NCI-H146 (cell line): ENCODE results near the gene MSMP.
A peak's percentile ranks its signal among the peaks of the same experiment; 100 is the strongest.

Experiments
- DNase-seq: peaks from one replicate; lab custom pipeline; 2025; lab: John Stamatoyannopoulos, UW

Gene MSMP, protein sequence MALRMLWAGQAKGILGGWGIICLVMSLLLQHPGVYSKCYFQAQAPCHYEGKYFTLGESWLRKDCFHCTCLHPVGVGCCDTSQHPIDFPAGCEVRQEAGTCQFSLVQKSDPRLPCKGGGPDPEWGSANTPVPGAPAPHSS

DNA sequence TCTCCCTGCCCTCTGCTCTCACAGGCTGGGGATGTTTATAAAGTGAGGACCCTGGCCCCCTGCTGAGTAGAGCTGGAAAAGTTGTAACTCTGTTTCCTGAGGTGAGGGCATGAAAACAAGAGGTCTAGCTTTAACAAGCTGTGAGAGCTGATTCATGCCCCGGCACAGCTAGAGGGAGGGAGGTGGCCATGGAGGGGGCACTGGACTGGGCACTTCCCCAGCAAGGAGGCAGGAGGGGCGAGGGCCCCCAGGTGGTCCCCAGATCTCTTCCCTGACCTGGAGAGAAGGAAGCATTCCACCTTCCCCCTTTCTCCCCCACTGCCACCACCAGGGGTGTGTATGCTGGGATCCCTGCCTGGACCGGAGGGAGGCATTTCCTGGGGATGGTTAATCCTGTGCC is at the start of gene MSMP:
TSS of gene MSMP (minus strand) at position 13 of the 400 bp plus-strand sequence. CDS start 147 bp downstream, outside the sequence.
- no peak for DNase-seq

GRCh38 chr9:35801328-35802128 is 47.5 kb upstream of the MSMP start:
- DNase-seq = no peak

DNA sequence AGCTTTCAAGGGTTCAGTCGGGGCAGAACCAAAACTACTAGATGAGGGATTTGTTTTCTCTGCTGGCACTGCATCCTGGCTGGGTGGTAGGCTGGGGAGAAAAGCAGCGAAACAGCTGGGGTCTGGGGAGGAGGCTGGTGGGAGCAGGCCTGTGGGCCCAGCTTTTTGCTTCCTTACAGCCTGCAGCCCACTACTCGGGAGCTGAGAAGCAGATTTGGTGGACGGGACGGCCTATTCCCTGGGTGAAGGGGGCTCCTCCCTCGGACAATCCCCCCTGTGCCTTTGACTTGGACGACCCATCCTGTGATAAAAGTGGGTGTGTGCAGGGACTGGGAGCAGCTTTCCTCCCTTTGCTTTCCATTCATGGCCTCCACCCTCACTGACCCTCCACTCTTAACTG is 46.5 kb upstream of the MSMP start:
- no peak for DNase-seq

DNA sequence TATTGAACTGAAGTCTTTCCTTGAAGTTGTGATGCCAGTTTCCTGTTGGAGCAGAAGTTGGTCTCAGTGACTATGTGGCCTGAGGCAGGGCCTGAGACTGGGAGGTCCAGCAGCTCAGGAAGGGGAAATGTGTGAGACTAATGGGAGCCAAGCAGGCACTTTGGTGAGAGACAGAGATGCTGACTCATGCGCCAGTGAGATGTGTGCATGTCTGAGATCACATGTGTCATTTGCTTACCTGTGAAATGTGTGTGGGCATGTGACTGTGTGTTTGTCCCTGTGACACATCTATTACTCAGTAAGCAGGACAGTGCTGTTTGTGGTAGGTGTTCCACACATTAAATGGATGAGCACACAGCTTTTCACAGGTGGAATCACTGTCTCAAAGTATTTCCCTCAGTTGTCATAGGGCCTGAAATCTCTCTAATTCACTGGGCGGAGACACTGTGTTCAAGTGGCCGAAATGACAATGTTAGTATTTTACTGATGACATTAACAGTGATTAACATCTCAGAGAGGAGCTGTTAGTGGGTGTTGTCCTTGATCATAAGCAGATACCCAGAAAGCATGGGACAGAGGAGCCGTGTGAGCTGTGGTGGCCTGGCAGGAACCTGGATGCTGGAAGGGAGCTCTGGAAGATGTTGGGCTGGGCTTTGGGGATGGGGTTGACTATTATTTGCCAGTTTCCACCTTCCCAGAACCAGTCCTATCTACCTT is 44.7 kb upstream of the MSMP start:
- no peak for DNase-seq

- no peak for DNase-seq
Observed at GRCh38 chr9:35797311-35798109, 43.4 kb upstream of the MSMP start.

DNA sequence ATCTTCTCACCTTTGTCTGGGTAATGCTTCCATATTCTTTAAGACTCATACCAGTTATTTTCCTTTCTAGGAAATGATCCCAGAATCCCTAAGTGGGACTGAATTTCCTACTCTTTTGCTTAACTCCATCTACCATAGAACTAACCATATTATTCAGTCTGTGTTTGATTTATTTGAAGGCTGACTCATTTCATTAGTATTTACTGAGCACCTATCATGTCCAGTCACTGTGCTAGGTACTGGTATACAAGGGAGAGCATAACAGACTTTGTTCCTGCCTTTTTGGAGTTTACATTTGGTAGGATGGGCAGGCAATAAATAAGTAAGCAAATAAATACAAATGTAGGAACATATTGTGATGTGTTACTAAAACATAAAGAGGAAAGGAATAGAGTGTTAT is 41.6 kb upstream of the MSMP start:
- no peak for DNase-seq

- DNase-seq = no peak
Observed at GRCh38 chr9:35793461-35793860, 39.4 kb upstream of the MSMP start.

DNA sequence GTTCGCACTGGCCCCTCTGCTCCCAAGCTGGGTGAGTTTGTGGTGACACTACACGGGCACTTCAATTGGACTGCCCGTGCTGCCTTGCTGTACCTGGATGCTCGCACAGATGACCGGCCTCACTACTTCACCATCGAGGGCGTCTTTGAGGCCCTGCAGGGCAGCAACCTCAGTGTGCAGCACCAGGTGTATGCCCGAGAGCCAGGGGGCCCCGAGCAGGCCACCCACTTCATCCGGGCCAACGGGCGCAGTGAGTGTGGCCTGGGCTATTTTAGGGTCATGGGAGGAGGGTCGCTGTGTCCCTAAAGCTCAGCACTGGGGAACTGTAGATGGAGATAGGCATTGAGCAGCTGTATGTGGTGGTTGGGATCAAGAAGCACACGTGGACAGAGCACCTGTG is 38.8 kb upstream of the MSMP start:
- no peak for DNase-seq

- no peak for DNase-seq
Observed at GRCh38 chr9:35792024-35792813, 38.1 kb upstream of the MSMP start.

- DNase-seq = no peak
Observed at GRCh38 chr9:35791297-35791921, 37.3 kb upstream of the MSMP start, which contains the start of gene NPR2. Gene NPR2, plus strand, starts transcription at chr9:35791591. Its CDS starts 818 bp downstream, at chr9:35792409.

DNA sequence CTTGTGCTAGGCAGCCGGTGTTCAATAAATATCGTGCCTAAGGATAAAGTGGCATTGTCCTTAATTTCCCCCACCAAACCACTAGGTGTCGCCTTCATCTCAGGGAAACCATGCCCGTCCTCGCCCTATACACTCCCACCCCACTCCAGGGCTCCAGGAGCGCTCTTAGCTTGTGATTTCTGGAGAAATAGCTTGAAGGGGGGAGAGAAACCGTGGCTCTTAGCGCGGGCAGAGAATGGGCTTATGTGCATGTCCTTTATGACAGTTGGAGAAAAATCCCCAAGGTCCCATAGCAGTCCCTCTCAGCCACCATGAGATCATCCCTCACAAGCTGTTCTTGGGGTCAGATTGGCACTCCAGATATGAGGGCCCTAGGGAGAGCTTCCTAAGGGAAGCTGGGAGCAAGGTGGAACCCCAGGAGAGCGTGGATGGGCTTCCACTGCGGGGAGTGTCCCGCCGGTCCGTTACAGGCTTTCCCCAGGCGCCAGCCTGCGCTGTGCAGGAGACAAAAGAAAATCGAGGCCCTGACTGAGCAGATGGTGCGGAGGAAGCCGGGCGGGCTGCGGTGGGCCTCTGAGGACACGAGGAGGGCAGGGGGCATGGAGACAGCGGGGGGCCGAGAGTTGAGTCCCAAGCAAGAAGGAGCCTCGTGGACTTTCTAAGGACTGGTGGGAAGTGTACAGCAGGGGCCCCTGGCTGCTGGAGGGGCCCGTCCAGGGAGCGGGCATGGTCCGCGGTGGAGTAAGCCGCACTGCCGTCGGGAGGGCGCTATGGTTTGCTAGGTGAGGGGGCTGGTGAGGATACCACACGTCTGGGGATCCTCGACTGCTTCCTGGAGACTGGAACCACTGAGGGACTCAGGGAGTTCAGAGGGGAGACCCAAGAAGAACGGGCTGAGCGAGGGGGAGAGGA is 36.6 kb upstream of the MSMP start:
- DNase-seq = peak; percentile 68

DNA sequence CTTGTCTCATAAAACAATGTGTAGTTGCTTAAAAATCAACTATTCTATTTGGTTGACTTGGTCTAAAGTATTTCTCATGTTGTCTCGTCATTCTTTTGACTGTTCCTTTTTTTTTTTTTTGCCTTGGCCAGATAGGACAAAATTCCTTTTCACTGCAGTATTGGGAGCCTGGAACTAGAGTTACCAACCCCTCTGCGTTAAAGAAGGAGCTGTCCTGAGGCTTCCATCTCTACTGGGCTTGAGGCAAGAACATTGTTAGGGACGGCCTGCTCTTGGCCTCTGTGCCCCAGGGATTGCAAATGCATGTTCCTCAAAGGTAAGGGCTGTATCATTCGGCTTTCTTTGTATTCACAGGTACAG is 35.9 kb upstream of the MSMP start:
- DNase-seq = no peak

- DNase-seq = no peak
Observed at GRCh38 chr9:35789541-35789940, 35.5 kb upstream of the MSMP start.

DNA sequence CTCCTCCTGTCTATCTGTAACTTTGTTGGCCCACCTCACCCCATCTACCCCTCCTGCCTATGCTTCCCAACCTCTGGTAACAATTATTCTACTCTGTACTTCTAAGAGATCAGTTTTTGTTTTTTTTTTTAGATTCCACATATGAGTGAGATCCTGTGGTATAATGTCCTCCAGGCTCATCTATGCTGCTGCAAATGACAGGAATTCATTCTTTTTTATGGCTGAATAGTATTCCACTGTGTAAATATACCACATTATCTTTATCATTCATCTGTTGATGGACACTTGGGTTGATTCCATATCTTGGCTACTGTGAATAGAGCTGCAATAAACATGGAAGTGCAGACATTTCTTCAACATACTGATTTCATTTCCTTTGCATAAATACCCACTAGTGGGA is 29.3 kb upstream of the MSMP start:
- no peak for DNase-seq

GRCh38 chr9:35781066-35781465 is 27.0 kb upstream of the MSMP start:
- no peak for DNase-seq

GRCh38 chr9:35778496-35778895 is 24.4 kb upstream of the MSMP start:
- peak; percentile 12 for DNase-seq

DNA sequence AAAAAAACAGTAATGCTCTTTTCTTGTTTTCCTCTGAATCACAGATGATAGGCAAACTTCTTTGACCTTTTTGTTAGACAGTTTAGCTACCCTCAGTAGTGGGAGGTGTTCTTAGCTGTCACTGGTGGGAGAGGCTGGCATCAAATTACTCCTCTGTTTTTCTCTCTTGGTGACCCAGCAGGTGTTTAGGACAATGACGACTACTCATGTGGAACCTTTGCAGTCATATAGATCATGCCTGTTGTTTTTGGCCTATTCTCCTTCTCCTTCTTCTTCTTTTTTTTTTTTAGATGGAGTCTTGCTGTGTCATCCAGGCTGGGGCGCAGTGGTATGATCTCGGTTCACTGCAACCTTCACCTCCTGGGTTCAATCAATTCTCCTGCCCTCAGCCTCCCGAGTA is 21.9 kb upstream of the MSMP start:
- peak; percentile 96 for DNase-seq

DNA sequence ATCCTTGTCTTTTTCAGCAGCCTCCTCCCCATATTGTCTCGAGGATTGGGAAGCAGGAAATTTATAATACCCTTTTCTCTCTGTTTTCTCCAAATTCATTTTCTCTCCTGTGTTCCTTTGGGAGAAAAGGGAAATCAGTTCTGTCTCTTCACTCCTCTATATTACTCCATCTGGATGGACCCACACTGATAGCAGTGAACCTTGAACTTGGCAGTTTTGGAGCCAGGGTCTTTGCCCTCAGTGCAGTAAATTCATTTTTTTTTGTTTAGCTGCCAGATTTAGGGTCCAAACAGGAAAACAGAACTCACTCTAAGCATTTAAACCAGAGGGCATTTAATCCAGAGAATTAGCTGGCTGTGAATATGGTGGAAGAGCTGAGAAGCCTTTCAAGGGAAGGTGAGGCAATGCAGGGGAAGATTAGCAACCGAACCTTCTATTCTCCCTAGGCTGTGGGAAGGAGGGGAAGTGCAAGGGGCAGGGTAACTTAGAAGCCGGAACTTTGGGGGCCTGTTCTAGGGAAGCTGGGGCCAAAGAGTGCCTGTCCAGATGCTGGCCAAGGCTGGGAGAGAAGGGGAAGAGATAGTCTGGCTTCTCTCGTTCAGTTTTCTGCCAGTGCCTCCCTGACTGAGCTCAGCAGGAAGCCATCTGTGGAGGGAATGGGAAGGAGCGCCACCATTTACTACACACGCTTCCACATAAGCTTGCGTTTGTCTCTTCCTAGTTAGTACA is 21.0 kb upstream of the MSMP start:
- peak; percentile 66 for DNase-seq

- DNase-seq = peak; percentile 23
Observed at GRCh38 chr9:35771943-35772342, 17.9 kb upstream of the MSMP start.
